Ishikawa (cell line): ENCODE data around the gene PLEKHH2.

Source experiments
- CEBPB ChIP-seq: IDR thresholded peaks from 2 replicates; pipeline ENCODE4 v1.6.1; 2012
- CREB1 ChIP-seq: IDR thresholded peaks from 2 replicates; pipeline ENCODE4 v1.6.1; 2012; ENCODE audit warnings: low read depth
- EGR1 ChIP-seq: IDR thresholded peaks from 2 replicates; pipeline ENCODE4 v1.6.1; 2012
- EP300 ChIP-seq: IDR thresholded peaks from 2 replicates; pipeline ENCODE4 v1.6.1; 2012; ENCODE audit warnings: borderline replicate concordance
- FOXM1 ChIP-seq: IDR thresholded peaks from 2 replicates; pipeline ENCODE4 v1.6.1; 2012; ENCODE audit warnings: low read depth, borderline replicate concordance
- NFIC ChIP-seq: IDR thresholded peaks from 2 replicates; pipeline ENCODE4 v1.6.1; 2012
- RAD21 ChIP-seq: IDR thresholded peaks from 2 replicates; pipeline ENCODE4 v1.6.1; 2012; ENCODE audit warnings: low read depth
- TAF1 ChIP-seq: IDR thresholded peaks from 2 replicates; pipeline ENCODE4 v1.6.1; 2012; ENCODE audit warnings: low read depth, mild to moderate bottlenecking
- TCF12 ChIP-seq: IDR thresholded peaks from 2 replicates; pipeline ENCODE4 v1.6.1; 2012; ENCODE audit warnings: low read depth
- TEAD4 ChIP-seq: IDR thresholded peaks from 2 replicates; pipeline ENCODE4 v1.6.1; 2012
- YY1 ChIP-seq: IDR thresholded peaks from 2 replicates; pipeline ENCODE4 v1.6.1; 2012; ENCODE audit warnings: low read depth
- ZBTB7A ChIP-seq: IDR thresholded peaks from 2 replicates; pipeline ENCODE4 v1.6.1; 2012; ENCODE audit warnings: low read depth
- TF ChIP-seq, protein P1 (sequence below): IDR thresholded peaks from 2 replicates; pipeline ENCODE4 v1.6.1; 2012
- TF ChIP-seq, protein P2 (sequence below): IDR thresholded peaks from 2 replicates; pipeline ENCODE4 v1.6.1; 2012; ENCODE audit warnings: low read depth, mild to moderate bottlenecking
- TF ChIP-seq, protein P3 (sequence below): IDR thresholded peaks from 2 replicates; pipeline ENCODE4 v1.6.1; 2012

The PLEKHH2 gene

GRCh38 chr2:43776324-43776723 lies 139.3 kb downstream of the PLEKHH2 start:
- TF ChIP-seq, protein P1, sequence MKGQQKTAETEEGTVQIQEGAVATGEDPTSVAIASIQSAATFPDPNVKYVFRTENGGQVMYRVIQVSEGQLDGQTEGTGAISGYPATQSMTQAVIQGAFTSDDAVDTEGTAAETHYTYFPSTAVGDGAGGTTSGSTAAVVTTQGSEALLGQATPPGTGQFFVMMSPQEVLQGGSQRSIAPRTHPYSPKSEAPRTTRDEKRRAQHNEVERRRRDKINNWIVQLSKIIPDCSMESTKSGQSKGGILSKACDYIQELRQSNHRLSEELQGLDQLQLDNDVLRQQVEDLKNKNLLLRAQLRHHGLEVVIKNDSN = no peak
- TF ChIP-seq CEBPB (no peak), FOXM1 (no peak), YY1 (no peak), TEAD4 (no peak)
- TF ChIP-seq, protein P2, sequence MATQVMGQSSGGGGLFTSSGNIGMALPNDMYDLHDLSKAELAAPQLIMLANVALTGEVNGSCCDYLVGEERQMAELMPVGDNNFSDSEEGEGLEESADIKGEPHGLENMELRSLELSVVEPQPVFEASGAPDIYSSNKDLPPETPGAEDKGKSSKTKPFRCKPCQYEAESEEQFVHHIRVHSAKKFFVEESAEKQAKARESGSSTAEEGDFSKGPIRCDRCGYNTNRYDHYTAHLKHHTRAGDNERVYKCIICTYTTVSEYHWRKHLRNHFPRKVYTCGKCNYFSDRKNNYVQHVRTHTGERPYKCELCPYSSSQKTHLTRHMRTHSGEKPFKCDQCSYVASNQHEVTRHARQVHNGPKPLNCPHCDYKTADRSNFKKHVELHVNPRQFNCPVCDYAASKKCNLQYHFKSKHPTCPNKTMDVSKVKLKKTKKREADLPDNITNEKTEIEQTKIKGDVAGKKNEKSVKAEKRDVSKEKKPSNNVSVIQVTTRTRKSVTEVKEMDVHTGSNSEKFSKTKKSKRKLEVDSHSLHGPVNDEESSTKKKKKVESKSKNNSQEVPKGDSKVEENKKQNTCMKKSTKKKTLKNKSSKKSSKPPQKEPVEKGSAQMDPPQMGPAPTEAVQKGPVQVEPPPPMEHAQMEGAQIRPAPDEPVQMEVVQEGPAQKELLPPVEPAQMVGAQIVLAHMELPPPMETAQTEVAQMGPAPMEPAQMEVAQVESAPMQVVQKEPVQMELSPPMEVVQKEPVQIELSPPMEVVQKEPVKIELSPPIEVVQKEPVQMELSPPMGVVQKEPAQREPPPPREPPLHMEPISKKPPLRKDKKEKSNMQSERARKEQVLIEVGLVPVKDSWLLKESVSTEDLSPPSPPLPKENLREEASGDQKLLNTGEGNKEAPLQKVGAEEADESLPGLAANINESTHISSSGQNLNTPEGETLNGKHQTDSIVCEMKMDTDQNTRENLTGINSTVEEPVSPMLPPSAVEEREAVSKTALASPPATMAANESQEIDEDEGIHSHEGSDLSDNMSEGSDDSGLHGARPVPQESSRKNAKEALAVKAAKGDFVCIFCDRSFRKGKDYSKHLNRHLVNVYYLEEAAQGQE = no peak

GRCh38 chr2:43777306-43777926 lies 140.4 kb downstream of the PLEKHH2 start:
- no peak for TF ChIP-seq EP300
- TF ChIP-seq, protein P3, sequence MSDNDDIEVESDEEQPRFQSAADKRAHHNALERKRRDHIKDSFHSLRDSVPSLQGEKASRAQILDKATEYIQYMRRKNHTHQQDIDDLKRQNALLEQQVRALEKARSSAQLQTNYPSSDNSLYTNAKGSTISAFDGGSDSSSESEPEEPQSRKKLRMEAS = no peak
- no peak for TF ChIP-seq CREB1
- TF ChIP-seq, protein P2 = no peak
- TF ChIP-seq ZBTB7A = no peak
- TF ChIP-seq, protein P1 = no peak
- no peak for TF ChIP-seq TEAD4
- no peak for TF ChIP-seq TCF12
- no peak for TF ChIP-seq EGR1
- TF ChIP-seq NFIC = no peak
- TF ChIP-seq FOXM1 = no peak
- no peak for TF ChIP-seq YY1
- TF ChIP-seq RAD21 = no peak

- no peak for TF ChIP-seq ZBTB7A
- no peak for TF ChIP-seq TEAD4
- TF ChIP-seq, protein P1 = no peak
- TF ChIP-seq CEBPB = no peak
- TF ChIP-seq EGR1 = no peak
- no peak for TF ChIP-seq EP300
- TF ChIP-seq YY1 = no peak
- no peak for TF ChIP-seq TCF12
- TF ChIP-seq, protein P3 = no peak
- TF ChIP-seq, protein P2 = no peak
- TF ChIP-seq FOXM1 = no peak
- TF ChIP-seq TAF1 = no peak
- TF ChIP-seq NFIC = no peak
- no peak for TF ChIP-seq RAD21
- TF ChIP-seq CREB1 = no peak
These were observed 141.2 kb downstream of the PLEKHH2 start for GRCh38 chr2:43778233-43778632.

DNA sequence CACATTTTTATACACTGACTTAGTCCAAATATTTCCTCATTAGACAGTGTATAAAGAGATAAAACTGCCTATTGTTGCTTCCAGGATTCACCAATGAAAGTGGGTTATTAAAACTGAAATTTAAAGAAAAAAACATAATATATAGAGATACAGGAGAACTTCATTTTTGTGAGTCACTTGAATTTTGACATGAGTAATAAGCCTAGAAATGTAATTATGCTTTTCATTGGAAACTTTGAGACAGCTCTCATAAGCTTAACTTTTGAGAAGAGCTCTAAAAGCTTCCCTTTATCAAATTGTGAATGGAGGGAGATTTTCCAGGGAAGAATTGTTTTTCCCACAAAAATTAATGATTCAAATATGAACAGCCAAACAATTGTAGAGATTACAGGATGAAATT lies 150.8 kb downstream of the PLEKHH2 start:
- TF ChIP-seq EGR1 (no peak), CEBPB (no peak), ZBTB7A (no peak), TEAD4 (no peak), FOXM1 (no peak)
- TF ChIP-seq, protein P3 = no peak
- TF ChIP-seq, protein P1 = no peak
